Body of pancreas (tissue), 4 donors: ENCODE data around the gene LACTBL1.

ENCODE experiments used
- POLR2A ChIP-seq, 3 donors: fragments of 450-650 bp; IDR thresholded peaks; one replicate each; pipeline ENCODE4 v1.6.1; 2016; ENCODE audit warnings: antibody characterized with exemption in 3 of 3, mild to moderate bottlenecking in 2 of 3
- TF ChIP-seq, protein P1 (sequence below), 7 experiments: fragments of 450-650 bp in 4 of 7; fragments of 200-600 bp in 3 of 7; sonication (generic) in 3 of 7; IDR thresholded peaks; one replicate each; pipeline ENCODE4 v1.5.1; 2016 to 2019; ENCODE audit warnings: antibody characterized with exemption in 7 of 7

DNA sequence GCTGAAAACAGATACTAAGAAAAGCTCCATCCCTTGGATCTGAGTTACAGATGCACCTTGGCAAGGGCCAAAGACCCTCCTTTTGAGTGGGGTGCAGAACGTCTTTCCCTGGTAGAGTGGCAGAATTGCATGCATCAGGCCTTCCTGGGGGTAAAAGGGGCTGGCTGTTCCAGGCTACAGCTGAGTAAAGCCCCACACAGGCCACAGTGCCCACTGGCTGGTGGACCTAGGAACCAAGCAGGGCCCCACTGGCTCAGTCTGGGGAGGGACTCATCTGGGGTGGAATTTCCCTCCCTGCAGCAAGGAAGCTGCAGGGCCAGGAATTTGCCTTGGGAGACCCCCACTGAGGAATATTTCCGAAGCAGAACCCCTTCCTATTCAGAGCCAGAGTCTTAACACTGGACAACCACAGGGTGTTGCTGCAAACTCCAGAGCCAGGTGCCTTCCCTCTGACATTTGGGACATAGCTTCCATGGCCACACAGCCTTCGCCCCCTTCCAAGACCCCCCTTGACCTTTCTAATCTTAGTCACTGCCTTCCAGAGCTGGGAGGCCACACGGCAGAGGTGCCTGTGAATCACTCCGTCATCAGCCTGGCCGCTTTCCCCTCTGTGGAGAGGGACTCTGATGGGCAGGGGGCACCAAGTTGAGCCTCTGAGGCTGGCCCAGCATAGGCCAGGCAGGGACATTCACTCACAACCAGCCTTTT is 52.5 kb downstream of the LACTBL1 start:
- TF ChIP-seq, protein P1, sequence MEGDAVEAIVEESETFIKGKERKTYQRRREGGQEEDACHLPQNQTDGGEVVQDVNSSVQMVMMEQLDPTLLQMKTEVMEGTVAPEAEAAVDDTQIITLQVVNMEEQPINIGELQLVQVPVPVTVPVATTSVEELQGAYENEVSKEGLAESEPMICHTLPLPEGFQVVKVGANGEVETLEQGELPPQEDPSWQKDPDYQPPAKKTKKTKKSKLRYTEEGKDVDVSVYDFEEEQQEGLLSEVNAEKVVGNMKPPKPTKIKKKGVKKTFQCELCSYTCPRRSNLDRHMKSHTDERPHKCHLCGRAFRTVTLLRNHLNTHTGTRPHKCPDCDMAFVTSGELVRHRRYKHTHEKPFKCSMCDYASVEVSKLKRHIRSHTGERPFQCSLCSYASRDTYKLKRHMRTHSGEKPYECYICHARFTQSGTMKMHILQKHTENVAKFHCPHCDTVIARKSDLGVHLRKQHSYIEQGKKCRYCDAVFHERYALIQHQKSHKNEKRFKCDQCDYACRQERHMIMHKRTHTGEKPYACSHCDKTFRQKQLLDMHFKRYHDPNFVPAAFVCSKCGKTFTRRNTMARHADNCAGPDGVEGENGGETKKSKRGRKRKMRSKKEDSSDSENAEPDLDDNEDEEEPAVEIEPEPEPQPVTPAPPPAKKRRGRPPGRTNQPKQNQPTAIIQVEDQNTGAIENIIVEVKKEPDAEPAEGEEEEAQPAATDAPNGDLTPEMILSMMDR (IDR thresholded peaks at IDR 0.05): no peak
- no peak for TF ChIP-seq POLR2A (IDR thresholded peaks at IDR 0.05)
